CD4-positive, alpha-beta T cell treated with Interleukin-17A for 4 hours (primary cell): Measurements from ENCODE around the gene LIMCH1.
"Not testable (repeated sequence)": the region's sequence is repeated elsewhere in the genome, so short reads cannot be mapped to it uniquely, and the experiment has no call there.

ENCODE experiments used
- DNase-seq: peaks from one replicate; pipeline ENCODE4 v3.0.0-alpha.2; 2020; ENCODE audit warnings: mixed read lengths

The LIMCH1 gene

DNA sequence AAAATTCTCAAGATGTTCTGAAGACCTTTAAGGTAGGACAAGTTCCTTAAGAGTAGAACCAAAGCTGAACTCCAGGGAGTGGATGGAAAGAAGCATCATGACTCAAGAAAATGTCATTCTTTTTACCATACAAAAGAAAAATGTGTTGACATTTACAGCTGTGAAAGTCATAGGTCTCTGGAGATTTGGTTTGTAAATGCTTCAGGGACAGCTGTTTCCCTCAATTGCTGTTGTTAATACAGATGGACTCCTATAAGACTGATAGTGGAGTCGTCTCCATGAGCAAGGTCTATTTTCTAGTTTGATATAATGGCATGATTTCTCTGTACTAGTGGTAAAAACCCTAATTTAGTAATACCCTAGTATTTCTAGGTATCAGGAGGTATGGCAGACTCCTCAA is 108.9 kb downstream of the LIMCH1 start:
- no peak for DNase-seq

DNA sequence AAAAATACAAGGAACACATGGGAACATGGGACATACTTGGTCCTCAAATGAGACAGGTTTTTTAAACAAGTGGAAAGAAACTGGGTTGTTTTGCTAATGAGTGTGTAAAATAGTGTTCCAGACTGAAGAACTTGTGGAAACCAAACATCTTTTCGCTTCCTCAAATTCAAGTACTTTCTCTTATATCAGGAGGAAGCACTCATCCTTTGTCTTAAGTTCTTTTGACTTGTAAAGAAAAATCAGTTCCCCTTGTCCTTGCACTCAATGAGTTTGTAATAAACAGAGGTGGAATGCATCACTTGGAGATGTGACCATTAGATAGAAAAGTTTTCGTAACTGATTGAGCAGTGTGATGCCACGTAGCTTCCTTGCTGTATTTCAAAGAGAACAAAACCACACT is 109.4 kb downstream of the LIMCH1 start:
- no peak for DNase-seq

DNA sequence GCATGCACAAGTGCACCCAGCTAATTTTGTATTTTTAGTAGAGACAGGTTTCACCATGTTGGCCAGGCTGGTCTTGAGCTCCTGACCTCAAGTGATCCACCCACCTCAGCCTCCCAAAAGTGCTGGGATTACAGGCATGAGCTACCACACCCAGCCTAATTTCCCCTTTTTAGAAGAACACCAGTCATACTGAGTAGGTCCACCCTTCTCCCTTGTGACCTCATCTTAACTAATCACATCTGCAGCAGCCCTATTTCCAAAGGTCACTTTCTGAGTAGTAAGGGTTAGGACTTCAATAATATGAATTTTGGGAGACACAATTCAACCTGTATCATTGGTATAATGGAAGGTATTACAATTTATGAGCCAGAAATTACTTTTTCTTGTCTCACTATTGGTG is 113.2 kb downstream of the LIMCH1 start:
- DNase-seq, result not testable (repeated sequence)

DNA sequence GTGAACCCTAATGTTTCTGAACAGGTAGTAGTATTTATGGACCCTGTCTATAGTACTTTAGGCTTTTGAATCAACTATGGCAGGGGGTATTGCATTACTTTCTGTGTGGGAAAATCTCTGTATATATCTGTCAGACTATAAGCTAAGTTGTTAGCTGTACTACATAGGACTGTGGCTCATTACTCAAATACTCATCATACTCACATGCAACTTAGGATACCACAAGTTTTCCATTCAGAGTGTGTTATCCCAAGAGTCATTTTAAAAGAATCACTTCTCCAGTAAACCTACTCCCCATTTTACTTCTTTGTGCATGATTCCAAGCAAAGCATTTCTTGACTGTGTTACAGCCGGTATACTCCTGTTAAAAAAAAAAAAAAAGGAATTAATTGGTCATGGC is 115.0 kb downstream of the LIMCH1 start:
- no peak for DNase-seq

DNA sequence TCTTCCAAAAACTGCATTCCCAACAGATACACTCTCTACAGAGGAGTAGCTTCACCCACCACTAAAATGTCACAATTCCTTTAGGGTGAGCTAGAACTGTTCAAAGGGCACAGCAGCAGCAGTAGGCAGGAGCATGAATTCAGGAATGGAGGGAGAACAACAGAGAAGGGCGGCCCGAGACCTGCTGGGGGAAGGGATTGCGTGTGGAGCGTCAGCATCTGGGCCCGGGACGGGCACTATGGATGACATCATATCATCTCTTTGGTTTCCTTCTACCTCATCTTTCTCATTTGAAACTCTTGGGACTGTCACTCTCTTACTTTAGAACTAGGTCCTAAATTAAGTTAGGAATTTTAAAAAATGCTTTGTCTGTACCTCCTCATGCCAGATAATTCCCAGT is 115.6 kb downstream of the LIMCH1 start:
- DNase-seq, result no peak

DNA sequence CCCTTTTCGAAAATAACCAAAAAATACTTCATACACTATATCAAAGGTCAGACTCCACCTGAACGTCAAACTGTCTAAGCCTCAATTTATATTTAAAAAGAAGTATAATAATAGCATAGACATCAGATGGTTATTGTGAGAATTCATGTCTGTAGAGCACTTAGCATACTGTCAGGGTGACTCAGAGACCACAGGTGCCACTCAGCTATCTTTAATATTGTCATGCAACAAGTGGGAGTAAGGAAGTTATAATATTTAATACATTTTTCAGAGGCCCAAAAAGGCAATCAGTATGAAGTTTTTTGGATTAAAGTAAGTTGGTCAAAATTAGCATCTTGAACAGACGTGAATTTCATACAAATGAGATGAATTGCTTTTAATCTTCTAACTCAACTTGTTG is 117.2 kb downstream of the LIMCH1 start:
- no peak for DNase-seq

DNA sequence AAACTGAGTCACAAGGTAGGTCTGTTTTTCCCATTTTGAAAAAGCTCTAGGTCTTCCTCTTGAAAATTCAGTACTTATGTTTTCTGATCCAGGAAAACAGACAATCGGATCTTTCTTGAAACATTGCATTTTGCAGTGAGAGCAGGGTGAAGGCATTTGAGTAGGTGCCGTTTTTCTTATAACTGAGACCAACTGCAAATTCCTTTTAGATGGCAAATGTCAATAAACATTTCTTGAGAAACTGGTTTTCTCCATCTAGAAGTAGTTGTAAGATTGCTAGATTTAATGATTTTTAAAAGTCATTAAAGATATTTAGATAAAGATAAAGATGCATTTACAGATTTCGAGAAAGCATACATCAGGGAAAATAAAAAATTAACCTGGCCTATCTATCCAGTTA is 118.1 kb downstream of the LIMCH1 start:
- no peak for DNase-seq

DNA sequence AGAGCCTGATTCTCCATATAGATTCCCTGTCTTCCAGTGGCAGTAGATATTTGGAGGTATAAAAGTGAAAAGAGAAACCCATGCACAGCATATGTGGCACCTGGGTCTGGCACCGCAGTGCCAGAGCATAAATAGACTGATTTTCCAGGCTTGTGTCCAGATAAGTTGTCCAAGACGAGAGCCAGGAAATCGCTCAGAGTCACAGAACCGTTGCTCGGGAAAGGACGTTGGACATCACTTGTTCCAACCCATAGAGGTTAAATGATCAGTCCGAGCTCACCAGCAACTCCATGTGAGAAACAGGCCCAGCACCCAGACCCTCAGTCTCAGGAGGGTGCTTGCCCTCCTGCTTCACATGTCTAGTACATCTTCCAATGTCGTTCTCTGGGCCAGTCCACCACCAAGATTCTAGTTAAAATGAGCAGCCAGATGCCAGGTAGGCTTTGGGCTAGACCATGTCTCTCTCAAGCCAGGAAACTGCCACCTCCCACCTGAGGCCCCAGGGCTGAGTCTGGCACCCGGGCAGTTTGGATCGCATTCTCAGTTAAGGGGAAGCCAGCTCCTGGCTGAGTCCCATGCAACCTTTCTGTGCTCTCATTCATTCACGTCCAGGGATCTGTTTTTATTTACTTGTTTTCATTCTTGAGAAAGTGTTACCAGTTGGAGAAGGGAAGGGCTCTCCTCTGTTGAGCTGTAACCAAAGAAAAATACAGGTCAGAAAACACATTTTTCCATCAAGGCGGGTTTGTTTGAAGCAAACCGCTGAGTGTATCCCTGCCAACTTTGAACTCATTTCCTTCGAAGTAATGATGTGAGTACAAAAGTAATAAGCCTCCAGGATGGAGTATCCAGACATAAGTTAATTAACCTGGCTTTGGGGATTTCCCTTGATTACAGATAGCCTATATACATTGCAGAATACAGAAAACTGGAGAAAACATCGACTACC is 118.9 kb downstream of the LIMCH1 start:
- no peak for DNase-seq

DNA sequence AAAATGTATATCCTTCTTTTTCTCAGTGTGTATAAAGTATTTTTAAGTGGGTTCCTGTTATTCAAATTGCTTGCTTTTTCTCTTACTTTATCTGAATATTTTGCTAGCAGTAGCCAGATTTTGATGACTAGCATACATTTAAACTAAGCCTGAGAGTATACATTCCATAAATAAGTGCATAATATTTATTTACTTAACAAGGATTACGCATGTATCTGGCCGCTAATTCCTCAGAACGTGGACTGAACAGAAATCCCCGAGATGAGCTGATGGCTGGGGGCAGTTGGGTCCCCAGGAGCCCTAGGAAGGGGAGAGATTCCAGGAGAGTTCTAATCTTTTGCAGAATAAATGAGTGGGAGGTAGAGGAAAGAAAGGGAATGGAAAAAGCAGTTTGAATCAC is 119.6 kb downstream of the LIMCH1 start:
- no peak for DNase-seq

DNA sequence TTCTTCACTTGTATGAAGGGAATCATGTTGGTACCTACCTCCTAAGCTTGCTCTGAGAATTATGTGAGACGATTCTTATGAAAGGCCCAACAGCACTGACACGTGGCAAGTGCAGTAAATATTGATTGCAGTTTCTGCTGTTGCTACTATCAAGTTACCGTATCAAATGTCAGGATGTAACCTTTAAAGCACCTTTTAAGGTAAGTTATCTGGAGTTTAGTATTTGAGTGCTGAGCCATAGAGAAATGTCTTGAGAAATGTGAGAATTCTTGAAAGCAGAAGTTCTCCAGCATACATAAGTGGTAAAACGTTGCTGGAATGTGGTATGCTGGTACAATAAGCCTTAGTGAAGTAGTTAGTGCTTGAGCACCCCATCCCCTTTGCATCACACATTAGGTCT is 120.2 kb downstream of the LIMCH1 start:
- DNase-seq, result no peak

DNA sequence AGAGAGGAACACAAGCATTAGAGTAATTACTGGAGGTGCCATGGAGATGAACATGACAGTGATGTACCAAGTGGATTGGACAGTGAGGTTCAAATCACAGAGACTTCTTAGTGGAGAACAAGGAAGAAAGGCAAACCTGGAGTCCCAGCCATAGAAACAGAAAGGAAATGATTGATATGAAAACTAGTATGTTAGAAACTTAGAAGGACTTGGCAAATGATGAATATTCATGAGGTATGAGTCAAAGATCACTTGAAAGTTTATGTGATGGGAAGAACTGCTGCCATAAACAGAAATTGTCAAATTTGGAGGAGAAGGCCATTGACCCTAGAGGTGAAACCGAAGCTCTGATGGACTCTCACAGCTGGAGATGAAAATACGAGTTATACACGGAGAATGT is 122.4 kb downstream of the LIMCH1 start:
- no peak for DNase-seq

DNA sequence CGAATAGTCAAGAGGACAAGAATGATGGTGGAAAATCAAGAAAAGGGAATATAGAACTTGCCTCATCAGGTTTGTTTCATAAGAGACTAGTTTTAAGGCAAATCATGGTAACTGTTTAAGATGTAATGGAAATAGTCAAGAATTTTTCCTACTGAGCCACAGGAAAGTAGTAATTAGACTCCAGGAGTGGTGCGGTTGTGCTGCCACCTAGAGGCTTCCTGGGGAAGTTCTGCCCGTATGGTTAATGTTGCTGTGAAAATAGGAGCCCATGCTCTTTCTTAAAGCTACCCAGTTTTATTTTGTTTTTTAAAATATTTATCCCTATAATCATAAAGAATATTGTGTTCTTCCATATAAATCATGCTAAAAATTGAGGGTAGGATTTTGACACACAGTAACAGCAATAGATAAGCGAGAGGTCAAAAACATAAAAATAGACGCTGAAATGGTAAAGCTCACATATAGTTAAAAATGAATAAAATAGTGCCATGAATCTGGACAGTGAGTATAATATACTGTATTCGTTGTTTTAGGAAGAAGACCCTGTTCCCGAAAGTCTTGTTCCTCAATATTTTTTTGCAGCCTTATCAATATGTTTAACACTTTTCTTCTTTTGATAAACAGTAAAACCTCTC is 123.6 kb downstream of the LIMCH1 start:
- peak; percentile 23 for DNase-seq

DNA sequence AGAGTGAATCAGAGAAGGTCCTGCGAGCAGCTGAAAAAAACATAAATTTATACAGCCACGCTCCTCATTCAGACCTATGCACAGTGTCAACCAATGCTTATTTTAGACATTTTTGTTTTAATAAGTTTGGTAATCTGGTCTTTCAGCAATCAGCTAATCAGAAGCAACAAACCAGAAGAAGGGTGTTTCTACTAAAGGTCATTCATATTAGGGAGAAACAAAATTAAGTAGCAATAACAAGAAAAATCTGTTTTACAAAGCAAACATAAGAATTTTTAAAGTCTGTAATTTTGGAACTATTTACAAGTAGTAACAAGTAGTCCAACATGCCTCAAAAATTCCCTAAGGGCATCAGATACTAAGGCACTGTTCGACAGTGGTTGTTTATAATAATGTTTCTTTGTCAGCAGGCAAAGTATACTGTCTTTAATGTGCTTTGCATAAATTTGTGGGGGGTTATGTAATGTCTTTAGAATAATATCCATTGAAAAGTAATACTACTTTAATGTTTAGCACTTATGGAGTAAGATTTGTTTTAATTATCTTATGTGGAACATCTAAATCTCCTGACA is 127.8 kb downstream of the LIMCH1 start:
- DNase-seq, result no peak

DNA sequence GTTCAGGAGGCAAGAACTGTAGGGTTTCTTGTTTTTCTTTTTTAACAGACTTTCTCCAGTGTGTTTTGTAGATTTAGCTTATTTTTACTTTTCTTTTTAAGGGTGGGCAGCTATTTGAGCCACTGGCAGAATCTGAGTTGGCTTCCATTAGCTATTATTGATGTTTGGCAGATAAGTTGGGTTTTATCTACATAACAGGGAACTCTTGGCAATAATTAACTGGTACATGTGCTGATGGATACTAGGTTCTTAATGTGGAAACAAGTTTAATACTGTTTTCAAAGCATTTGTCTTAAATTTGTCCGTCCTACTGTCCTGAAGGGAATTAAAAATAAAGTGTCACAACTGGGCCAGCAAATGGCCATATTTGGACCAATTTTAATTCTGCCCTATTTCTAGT is 130.1 kb downstream of the LIMCH1 start:
- DNase-seq, result no peak

DNA sequence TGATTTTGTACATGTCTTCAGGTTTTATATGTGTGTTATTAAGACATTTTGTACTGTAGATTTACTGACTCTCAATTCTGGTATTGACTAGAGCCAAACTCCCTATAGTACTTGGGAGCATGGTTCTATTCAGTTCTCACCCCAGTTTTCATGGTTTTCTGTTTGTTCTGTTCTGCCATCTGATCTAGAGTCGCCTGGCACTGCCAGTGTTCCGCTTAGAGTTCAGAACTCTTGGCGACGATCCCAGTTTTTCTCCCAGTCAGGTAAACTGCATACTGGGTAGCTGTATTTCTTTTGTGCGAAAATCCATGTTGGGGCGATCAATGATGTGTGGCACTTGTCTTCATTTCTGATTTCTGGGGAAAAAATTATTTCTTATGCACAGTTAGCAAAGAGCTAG is 132.6 kb downstream of the LIMCH1 start:
- no peak for DNase-seq

DNA sequence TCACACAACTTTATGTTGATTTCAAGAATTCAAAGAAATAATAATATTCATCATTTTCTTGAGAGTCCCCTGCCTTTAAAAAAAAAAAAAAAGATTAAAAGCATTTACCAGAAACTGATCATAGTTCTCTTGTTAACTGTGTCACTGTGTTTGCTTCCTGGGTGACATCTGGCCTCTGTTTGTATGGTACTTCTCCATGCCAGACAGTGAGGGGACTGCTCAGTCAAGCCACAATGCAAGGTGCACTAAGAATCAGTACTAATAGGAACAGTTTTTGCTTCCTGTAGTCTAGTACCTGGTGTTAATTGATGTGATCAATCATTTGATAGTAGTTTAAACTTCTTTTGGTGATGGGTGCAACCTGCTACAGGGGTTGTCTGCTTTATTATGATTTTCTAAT is 133.0 kb downstream of the LIMCH1 start:
- no peak for DNase-seq

DNA sequence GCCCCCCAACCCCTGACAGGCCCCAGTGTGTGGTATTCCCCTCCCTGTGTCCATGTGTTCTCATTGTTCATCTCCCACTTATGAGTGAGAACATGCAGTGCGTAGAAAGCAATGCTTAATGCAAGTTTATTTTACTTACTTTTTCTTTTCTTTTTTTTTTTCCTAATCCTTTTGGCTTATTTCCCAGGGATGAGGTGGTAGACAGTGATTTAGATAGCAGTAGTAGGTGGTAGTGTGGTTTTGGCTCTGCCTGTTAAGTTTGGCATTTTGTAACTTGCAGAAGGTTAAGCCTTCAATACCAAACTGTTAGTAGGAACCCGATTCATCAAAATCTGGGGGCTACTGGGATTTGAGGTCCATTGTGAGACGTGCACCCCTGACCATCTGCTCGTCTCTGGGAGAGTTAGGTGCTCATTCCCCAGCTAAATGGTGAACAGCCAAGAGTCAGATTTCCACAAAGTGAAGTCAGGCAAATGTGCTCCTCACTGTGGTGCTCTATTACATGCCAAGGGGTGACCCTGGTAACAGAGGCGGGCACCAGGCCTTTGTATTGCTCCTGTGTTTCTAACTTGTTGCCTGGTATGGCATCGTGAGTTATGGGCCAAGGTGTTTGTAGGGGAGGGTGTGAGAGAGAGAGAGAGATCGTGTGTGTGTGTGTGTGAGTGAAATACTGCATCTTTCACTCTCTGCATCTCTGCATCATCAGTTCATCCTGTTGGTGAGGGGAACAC is 140.3 kb downstream of the LIMCH1 start:
- DNase-seq, result no peak

DNA sequence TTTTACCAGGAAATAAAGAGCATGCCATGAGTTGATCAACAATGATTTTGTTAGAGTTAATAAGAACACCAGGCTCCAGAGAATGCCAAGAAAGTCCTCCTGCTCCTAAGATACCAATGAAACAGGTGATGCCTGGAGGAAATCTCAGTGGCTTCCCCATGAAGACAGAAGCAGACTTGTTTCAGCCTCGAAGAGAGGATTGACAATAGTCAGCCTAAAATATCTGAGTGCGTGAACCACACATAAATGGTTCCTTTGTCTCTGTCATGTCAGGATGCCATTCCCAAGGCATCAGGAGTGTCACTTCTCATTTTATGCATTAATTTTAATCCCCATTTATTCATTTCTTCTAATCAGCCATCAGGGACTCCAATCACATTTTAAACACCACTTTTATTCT is 141.0 kb downstream of the LIMCH1 start:
- no peak for DNase-seq

DNA sequence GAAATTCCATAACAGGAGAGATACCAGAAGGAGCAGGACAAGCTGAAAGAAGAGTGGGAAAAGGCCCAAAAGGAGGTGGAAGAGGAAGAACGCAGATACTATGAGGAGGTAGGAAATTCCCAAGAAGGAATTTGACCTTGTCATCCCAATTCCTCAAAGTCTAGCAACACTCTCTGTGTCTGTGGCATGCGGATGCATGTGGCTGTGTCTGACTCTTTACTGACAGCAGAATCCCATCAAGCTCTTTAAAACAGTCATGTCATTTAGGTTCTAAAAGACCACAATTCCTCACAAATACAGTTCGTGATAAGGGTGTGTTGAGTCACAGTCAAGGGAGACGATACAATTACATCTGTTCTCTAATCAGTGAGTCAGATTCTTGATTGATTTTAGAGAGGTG is 142.0 kb downstream of the LIMCH1 start:
- DNase-seq, result no peak

DNA sequence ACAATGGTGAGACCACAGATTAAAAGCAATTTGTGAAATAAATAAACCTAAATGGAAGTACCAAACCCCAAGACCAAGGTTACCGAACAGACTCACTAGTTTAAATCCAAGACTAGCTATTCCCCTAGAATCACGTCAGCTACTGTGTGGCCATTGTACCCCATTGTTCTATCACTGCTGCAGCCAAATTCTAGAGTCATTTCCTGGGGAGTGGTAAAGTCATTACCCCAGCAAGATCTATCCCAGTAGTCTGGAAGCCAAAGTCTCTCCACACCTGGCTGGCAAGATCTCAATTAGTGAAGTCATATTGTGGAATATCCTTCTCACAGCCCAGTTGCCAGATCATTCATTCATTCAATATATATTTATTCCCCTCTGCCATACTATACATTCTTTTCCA is 143.1 kb downstream of the LIMCH1 start:
- DNase-seq, result no peak

DNA sequence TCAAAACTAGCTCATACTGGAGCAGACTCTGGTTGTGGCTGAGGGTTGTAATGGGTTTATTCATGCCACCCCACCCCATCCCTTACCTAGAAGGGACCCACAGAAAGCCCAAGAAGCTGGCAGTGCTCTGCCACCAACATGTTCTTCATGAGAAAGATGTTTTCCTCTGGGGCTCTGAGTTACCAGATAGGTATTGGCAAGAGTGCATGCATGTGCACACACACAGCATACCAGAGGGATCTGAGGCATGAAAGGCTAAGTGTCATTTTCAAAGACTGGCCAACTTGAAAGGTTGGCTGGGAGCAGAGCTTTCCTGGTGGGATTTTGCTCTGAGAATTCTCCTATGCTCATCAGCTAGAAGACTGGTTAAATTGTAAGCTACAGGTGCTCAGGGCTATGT is 145.4 kb downstream of the LIMCH1 start:
- DNase-seq, result no peak

DNA sequence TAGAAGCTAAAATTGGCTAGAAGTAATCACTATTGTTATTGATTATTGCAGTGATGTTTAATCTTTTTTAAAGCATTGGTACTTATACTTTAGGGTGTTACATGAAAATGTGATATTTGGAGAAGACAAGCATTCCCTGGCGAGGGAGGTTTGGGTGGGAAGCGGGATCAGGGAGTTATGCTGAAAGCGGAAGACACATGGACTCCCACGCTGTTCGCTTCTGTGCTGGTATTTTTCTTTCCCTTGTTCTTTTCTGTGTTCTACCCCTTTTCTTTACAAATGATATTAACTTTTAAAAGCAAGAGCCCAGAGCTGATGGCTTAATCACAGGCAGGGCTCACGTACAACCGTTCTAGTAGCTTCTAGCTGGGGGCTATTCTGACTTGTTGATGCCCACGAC is 148.9 kb downstream of the LIMCH1 start:
- DNase-seq, result no peak

DNA sequence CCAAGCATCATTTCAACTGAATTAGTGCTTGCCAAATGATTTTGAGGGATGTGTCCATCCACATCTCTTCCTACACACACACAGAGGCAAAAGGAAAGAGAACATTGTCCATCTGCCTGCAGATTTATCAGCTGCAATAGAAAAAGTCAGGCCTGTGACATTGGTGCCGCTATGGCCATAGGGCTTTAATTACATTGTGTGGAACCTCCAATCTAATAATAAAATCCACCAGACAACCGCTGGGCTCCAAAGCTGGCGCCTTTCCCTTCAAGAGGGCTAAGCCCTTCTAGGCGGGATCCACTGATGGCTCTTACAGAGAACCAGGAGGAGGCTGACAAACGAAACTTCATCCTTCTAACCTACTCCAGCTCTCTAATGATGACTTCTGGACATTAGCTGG is 150.0 kb downstream of the LIMCH1 start:
- DNase-seq, result no peak
